Measurements from ENCODE around the gene REV3L.

The REV3L gene

GRCh38 chr6:111468329-111469012 is 14.5 kb downstream of the REV3L start:
- DNase-seq = no peak

DNA sequence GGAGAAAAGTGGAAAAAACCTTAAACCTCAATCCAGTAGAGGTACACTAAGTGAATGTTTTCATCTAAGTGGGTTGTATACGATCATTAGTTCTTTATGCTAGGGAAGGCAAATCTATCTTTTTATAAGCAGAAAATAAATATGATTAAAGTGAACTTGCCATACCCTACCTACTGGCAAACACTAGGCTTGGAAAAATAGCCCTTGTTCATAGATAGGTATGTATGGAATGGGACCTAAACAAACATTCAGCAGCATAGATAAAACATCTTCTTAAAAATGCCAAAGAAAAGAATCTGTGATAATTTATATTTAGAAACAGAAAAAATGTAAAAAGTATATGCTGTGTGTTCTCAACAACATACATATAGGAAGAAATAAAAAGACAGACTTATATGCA is 18.8 kb downstream of the REV3L start:
- no peak for DNase-seq

DNA sequence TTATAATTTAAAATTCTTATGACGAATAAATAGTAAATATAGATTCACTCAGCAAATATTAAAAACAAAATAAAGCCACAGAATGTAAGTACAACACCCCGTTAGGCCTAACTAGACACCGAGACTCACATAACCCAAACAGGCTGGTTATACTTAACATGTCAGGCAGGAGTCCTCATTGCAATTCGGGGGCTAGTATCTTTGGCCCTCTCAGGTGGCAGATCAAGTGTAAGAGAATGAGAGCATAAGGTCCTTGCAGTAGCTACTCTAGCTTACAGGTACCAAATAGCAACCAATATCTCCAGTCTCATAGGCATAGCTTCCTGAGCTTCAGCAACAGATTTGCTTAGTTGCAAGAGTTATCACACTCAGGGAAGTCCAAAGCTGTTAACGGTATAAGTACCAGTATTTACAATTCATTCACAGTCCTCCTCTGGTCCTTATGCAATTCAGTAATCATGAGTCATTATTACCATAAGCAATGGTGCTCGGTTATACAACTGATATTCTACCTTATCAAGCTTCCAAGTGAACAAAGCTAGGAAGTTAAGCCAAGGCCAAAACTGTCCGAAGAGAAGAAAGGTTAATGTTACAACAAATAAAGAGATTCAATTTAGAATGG is 20.1 kb downstream of the REV3L start:
- no peak for DNase-seq

DNA sequence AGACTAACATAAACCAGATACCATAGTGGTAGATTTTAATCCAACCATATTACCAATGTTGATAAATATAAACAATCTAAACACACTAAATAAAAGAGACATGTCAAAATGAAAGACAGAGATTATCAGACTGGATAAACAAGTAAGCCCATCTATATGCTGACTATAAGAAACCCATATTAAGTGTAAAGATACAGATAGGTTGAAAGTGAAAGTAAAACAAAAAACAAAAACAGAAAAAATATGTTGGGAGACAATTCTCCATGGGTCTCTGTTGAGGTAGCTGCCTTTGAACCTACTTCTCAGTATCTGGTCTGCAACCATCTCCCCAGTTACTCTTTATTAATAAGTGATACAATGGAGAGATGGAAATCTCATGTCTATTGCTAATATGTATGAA is 21.2 kb downstream of the REV3L start:
- DNase-seq = no peak

DNA sequence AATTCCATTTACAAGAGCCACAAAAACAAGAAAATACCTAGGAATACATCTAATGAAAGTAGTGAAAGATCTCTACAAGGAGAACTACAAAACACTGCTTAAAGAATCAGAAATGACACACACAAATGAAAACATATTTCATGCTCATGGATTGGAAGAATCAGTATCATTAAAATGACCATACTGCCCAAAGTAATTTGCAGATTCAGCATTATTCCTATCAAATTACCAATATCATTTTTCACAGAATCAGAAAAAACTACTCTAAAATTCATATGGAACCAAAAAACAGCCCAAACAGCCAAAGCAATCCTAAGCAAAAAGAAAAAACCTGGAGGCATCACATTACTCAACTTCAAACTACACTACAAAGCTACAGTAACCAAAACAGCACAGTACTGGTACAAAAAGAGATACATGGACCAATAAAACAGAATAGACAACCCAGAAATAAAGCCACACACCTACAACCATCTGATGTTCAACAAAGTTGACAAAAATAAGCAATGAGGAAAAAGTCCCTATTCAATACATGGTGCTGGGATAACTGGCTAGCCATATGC is 24.3 kb downstream of the REV3L start:
- DNase-seq = no peak

DNA sequence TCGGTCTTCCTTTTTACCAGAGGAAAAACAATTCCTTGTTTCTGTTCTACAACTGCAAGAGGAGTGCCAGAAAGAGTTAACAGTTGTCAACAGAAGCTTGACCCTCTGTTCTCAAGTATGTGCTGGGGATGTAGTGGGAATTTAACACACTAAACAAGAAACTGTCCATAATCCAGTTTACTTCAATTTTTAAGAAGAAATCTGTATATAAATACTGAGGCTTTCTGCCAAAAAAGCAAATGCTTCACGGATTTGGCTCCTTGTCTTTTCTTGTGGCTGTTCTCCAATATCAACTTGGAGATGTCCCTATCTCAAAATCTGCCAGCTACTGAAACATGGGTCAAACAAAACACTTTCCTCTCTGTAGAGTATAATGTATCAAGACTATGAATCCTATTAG is 26.8 kb downstream of the REV3L start:
- DNase-seq = no peak

DNA sequence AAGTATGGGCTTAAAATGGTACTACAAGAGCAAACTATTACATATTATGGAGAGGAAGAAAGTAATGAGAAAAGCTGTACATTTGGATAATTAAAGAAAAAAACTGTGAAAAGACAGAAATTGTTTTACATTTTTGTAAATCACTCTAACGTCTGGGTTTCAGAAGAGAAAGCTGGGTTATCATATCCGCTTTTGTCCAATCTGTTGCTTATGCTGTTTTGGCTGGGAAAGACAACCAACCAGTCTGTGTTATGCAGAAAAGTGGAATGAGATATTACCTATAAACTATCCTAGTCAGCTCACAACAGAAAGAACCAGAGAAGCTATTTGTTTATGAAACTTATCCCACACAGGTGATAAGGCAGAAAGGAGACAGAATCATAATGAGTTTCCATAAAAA is 32.4 kb downstream of the REV3L start:
- no peak for DNase-seq

DNA sequence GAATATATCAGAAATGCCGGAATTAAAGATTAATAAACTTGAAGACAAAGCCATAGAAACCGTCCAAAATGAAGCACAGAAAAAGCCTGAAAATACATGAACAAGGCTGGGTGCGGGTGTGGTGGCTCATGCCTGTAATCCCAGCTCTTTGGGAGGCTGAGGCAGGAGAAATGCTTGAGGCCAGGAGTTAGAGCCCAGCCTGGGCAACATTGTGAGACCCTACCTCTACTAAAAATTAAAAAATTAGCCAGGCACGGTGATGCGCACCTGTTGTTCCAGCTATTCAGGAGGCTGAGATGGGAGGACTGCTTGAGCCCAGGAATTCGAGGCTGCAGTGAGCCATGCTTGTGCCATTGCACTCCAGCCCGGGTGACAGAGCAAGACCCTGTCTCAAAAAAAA is 32.9 kb downstream of the REV3L start:
- no peak for DNase-seq

DNA sequence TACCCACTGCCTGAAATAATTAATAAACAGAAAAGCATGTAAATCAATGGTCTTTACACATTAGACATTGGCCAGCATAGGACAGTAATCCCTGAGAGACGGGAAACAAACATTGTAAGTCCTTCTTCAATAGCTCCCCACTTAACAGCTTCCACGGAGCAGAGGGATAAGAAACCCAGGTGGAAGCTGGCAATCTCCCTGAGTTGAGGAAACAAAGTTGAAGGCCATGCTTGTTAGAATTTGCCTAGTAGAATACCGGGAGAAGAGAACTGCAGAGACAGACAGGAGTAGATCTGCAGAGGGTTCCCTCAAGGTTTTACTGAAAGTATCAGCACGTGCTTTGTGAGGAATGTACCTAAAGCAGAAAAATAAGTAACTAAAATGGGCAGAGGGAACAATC is 33.9 kb downstream of the REV3L start:
- DNase-seq = no peak

GRCh38 chr6:111447051-111447450 is 36.0 kb downstream of the REV3L start:
- no peak for DNase-seq

DNA sequence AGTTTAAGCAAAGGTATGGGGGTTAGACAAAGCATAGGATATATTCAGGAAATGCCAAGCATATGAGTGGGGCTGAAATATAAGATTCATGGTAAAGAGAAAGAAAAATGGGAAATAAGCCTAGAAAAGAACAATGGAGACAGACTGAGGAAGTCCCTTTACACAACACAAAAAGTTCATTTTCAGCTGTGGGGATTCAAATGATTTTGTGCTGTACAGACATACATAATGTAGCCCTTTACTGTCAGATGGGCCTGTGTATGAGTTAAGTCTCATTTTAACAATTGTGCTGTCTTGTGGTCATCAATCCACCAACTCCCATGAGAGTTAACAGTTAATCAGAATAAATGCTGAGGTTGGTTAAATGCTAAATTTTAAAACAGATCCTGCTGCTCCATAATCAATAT is 37.2 kb downstream of the REV3L start:
- no peak for DNase-seq

DNA sequence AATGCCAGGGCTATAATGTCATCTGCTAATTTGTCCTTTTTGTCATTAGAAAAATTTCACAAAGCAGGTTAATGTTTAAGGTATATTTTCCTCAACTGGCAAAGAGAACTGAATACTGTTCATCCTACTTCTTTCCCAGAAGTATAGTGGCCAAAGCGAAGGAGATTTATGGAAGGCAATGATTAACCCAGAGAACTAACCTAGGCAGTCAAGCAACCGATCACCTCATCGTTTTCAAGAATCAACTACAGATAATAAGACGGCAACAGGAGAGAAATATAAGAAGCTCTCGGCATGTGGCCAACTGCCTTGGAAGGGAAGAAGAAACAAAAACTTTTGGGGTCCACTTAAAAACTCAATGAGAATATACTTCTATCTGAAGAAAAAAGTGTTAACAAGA is 38.2 kb downstream of the REV3L start:
- DNase-seq = no peak

DNA sequence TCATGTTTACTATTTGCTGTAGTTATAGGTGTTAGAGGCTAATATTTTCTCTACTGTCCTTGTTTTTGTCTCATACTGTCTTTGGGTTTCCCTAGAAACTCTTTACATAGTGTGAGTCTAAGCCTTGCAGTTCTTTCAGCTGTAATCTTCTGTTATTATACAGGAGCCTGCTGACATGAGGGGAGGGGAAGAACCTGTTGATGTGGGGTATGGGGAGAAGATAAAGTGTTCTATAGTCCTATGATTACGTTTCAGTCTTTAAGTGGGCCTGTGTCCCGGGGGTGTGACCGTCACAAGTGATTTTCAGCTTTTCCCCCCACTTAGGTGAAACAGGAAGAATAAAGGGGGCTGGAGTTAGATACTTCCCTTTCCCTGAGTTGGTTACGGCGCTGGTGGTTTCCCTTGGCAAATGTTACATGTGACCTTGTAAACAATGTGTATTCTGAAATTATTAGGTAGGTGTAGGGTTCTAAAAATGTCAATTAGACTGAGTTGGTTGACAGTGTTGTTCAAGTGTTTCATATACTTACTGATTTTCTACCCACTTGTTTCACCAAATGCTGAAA is 41.3 kb downstream of the REV3L start:
- no peak for DNase-seq

DNA sequence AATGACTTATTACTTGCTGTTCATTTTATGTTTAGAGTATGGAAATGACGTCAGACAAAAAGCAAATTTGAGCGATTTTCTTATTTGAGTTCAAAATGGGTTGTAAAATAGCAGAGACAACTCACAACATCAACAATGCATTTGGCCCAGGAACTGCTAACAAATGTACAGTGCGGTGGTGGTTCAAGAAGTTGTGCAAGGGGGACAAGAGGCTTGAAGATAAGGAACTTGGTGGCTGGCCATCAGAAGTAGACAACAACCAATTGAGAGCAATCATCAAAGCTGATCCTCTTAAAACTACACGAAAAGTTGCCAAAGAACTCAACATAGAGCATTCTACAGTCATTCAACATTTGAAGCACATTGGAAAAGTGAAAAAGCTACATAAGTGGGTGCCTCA is 43.8 kb downstream of the REV3L start:
- DNase-seq = no peak

GRCh38 chr6:111437573-111437972 is 45.4 kb downstream of the REV3L start:
- DNase-seq = no peak

- no peak for DNase-seq
These were observed 50.5 kb downstream of the REV3L start for GRCh38 chr6:111432511-111432910.

GRCh38 chr6:111430605-111431376 is 52.2 kb downstream of the REV3L start:
- DNase-seq = no peak

DNA sequence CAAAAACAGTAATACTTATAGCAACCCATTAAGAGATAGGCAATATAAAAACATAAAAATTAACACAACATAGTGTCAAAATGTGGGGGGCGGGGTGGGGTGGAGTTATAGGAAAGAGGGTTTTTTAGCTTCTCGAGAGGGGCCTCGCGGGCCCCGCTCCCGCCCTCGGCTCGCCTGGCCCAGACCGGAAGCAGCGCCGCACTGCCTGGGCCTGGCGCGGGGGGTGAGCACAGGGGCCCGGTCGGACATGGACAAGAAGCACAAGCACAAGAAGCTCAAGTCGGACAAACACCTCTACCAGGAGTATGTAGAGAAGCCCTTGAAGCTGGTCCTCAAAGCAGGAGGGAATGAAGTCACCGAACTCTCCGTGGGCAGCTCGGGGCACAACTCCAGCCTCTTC is 53.4 kb downstream of the REV3L start:
- DNase-seq = no peak

- DNase-seq = no peak
These were observed 54.2 kb downstream of the REV3L start for GRCh38 chr6:111428811-111429210.

DNA sequence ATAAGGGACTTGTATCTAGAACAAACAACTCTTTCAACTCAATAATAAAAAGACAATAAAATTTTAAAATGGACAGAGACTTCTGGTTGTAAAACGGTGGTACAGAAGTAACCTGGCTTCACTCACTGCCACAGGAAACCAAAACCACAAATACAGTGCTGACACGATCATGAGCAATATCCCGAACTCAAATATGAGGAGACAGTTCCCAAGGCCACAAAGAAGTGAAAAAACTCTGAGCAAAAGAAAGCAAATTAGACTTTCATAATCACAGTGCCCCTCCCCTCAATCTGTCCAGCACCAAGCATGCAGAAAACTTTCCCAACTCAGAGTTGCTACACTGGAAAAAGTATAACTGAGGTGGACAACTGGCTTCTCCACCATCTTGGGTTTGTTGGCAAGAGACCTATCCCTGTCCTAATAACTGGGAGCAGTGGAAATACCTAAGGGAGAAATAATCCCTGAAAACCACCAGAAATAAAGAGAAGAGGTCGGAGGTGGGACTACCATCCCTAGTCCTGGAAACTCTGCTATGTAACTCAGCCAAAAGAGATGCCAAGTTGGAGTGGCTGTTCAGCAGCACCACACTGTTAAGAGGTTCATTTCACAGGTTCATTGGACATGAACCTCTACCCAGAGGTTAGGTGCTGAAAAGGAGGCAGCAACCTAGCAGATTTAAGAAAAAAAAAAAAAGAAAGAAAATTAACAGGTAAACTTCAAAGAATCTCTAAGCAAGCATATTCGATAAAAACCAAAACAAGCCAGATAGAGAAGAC is 55.5 kb downstream of the REV3L start:
- DNase-seq = peak; percentile 36

DNA sequence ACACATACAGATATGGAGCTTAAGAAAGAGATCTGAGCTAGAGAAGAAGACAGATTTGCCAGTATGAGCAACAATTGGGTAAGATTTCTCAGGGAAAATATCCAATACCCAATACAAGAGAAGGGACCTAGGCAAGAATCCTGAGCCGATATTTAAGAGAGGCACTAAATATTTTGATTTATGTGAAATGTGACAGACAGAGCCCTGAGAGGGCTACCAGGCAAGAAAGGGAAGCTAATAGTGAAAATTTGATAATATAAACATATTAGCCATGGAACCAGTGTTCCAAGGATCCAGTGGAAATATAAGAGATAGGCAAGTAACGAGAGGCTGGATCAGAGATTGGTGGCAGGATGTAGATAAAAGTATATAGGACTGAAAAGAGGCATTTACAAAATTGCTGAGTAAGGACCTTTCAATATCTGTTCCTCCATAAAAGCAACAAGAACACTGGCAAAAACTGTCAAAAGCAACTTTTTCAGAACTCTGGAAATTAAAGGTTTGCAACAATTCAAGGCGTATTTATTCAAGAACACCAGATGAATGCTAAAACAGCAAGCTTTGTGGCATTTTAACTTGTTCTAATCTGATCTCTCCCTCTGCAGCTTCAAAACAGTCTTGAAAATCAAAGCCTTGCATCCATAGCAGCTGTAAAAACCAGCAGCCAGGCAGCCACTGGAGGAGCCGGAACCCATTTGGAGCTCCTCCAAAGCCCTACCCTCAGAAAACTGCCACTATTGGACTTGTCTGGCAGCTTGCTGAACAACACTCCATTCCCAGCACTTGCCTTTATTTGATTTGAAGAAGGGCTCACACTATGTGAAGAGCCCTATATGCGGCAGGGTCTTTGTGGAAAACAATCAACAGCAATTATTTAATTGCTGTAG is 58.8 kb downstream of the REV3L start:
- no peak for DNase-seq

Measured in SIG-M5 (cell line).